ENCODE data around the gene UBLCP1.
A peak's percentile ranks its signal among the peaks of the same experiment; 100 is the strongest.

The UBLCP1 gene

DNA sequence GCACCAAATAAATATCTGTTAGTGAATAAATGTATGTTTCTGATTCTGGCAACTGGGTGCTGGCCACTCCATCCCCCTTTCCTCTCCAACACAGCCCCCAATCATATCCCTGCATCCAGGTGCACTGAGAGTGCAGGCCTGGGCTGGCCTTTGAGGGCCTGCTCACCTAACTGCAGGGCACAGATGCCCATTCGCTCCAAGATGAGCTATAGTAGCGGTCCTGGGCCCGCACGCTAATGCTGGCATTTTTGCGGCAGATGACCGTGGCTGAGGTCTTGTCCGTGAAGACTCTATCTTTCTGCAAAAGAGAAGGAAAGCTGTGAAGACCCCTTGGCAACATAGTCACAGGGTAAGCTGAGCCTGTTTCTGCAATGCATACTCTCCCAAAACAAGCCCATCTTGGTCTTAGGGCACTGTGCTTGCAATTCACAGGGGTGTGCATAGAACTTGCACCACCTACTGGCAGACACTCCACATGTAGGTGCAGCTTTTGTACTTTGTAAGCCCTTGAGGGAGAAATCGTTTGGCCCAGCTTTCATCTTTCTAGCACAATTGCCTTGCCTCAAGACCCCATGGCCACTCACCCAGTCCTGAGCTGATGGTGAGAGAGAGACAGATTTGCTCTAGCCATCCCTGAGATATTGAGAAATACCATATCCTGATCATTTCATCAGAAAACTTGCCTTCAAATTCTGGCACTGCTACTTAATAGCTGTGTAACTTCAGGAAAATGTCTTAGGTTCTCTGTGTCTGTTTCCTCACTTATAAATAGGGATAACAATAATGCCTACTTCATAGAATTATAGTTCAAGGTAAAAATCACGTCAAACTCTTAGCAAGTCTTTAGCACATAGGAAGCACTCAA lies 53.7 kb downstream of the UBLCP1 start:
- DNase-seq (ENCODE audit: extremely low read depth, low read depth), result no peak
- TF ChIP-seq, protein P1, sequence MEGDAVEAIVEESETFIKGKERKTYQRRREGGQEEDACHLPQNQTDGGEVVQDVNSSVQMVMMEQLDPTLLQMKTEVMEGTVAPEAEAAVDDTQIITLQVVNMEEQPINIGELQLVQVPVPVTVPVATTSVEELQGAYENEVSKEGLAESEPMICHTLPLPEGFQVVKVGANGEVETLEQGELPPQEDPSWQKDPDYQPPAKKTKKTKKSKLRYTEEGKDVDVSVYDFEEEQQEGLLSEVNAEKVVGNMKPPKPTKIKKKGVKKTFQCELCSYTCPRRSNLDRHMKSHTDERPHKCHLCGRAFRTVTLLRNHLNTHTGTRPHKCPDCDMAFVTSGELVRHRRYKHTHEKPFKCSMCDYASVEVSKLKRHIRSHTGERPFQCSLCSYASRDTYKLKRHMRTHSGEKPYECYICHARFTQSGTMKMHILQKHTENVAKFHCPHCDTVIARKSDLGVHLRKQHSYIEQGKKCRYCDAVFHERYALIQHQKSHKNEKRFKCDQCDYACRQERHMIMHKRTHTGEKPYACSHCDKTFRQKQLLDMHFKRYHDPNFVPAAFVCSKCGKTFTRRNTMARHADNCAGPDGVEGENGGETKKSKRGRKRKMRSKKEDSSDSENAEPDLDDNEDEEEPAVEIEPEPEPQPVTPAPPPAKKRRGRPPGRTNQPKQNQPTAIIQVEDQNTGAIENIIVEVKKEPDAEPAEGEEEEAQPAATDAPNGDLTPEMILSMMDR (IDR thresholded peaks at IDR 0.05; ENCODE audit: low read depth, low read length), result peak; percentile 72

DNA sequence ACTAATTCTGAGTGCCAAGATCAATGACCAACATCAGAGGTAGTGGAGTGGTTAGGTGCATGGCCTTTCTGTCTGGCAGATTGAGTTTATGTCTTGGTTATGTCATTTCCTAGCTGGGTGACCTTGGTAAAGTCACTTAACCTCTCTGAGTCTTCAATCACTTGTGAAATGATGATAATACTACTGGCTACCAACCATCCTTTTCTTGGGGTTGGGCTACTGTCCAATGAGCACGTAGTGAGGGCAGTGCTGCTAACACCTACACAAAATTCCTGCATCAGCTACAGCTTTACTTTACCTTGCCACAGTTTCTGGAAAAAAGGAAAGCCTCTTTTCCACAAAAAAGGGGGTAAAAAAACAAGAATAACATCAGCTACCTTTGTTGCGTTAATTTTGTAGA lies 54.8 kb downstream of the UBLCP1 start:
- DNase-seq (ENCODE audit: extremely low read depth, low read depth), result no peak

DNA sequence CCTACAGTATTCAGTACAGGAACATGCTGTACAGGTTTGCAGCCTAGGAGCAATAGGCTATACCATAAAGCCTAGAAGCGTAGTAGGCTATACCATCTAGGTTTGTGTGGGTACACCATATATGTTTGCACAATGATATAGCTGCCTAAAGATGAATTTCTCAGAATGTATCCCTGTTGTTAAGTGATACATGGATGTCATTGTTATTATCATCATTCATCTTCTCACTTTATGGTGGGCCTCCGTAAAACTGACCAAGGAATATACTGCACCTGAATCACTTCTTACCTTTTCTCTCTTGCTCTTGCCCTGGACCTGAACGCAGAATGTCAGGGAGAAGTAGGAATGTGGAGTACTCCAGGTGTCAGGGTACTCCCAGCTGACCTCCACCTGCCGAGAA lies 55.4 kb downstream of the UBLCP1 start:
- TF ChIP-seq, protein P1 (IDR thresholded peaks at IDR 0.05; ENCODE audit: low read depth, low read length), result no peak
- DNase-seq (ENCODE audit: extremely low read depth, low read depth), result no peak

More for the DNA sequence above, 54.8 kb downstream of the UBLCP1 start:
- TF ChIP-seq, protein P1 (IDR thresholded peaks at IDR 0.05; ENCODE audit: low read depth, low read length), result no peak

DNA sequence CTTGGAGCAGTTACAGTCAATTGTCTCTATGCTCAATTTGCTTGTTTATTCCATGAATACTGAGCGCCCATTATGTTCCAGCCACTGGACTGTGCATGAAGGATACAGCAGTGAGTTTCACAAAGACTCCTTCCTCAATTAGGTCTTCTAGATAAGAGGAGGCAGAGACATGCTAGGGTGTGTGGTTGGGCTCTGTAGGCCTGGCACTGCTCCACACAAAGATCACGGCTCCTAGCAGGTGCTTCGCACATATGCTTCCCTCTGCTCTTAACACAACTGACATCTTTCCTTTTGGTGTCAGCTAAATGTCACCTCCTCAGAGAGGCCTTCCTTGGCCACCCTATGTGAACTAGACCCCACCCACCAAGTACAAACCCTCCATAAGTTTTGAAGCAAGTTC lies 56.3 kb downstream of the UBLCP1 start:
- TF ChIP-seq, protein P1 (IDR thresholded peaks at IDR 0.05; ENCODE audit: low read depth, low read length), result no peak
- no peak for DNase-seq (ENCODE audit: extremely low read depth, low read depth)

DNA sequence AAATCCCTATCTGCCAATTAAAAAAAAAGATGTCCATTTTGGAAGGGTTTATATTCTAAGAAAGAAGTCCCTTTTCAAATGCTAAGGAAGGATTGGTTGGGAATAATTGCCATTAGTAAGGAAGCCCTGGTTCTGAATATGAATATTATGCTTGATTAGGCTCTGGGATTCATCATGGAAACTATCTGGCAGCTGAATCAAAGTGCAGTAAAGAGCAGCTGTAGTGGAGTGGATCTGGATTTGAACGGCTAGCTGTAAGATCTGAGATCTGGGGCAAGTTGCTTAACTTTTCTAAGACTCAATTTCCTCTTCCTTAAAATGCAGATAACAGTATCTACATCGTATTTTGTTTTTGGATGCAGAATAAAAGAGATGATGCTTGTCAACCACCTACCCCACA lies 56.7 kb downstream of the UBLCP1 start:
- DNase-seq (ENCODE audit: extremely low read depth, low read depth), result no peak
- TF ChIP-seq, protein P1 (IDR thresholded peaks at IDR 0.05; ENCODE audit: low read depth, low read length), result no peak

DNA sequence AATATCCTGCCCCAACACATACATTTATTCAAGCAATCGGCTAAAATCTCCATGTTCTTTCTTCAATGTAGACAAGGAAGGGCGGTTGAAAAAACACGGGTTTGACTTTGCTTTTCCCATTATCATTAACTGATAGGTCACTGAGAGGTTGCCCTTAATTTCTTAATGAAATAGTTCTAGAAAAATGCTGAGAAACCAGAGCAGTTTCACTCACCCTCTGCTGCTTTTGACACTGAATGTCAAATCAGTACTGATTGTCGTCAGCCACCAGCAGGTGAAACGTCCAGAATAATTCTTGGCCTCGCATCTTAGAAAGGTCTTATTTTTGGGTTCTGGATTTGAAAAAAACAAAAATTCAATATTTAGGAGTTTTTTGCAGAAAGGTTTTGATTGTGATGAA lies 59.1 kb downstream of the UBLCP1 start:
- DNase-seq (ENCODE audit: extremely low read depth, low read depth), result no peak
- TF ChIP-seq, protein P1 (IDR thresholded peaks at IDR 0.05; ENCODE audit: low read depth, low read length), result no peak

DNA sequence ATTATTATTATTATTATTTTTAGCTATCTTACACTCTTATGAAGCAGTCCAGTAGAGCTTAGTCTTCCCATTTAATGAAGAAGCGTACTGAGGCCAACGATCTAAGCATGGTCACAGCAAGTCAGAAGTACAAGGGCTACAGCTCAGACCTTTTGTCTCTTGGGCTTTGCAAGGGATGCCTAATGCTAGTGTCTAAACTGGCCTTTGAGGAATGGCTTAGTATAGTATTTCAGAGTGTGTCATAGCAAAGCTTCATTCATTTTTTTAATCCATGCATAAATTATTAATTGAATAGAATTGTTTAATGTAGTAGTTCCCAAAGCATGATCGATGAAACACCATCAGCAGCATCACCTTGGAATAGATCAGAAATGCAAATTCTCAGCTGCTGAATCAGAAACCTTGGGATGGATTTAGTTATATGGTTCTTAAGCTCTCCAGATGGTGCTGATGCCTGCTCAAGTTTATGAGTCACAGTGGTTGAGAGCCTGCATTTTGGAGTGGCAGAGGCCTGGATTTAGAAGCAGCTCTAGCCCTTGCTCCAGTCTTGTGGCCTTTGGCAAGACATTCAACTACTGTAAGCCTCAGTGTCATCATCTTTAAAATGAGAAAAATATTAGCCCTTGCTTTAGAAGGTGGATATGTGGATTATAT lies 61.1 kb downstream of the UBLCP1 start:
- DNase-seq (ENCODE audit: extremely low read depth, low read depth), result peak; percentile 67
- TF ChIP-seq, protein P1 (IDR thresholded peaks at IDR 0.05; ENCODE audit: low read depth, low read length), result no peak

All from AG09319 (cell line).